Vagina (tissue), 2 donors: ENCODE data around the gene C3orf33.

Experiments
- CTCF ChIP-seq, 3 experiments: fragments of 450-650 bp in 2 of 3; fragments of 200-600 bp in 1 of 3; sonication (generic) in 1 of 3; IDR thresholded peaks; one replicate each; pipeline ENCODE4 v1.5.1; 2017 to 2019; ENCODE audit warnings: antibody characterized with exemption in 3 of 3, mild to moderate bottlenecking in 2 of 3, moderate library complexity in 2 of 3
- POLR2A ChIP-seq, 2 donors: fragments of 450-650 bp; IDR thresholded peaks; one replicate each; pipeline ENCODE4 v1.6.1; 2017; ENCODE audit warnings: antibody characterized with exemption in 2 of 2, mild to moderate bottlenecking in 2 of 2, moderate library complexity in 2 of 2

- no peak for TF ChIP-seq CTCF (IDR thresholded peaks at IDR 0.05)
- TF ChIP-seq POLR2A (IDR thresholded peaks at IDR 0.05) = no peak
Observed at GRCh38 chr3:155748611-155749365, 57.3 kb downstream of the C3orf33 start.
